Stimulated activated naive B cell treated with anti-CD40 and anti-IgM and Interleukin-4, amounts not matched to agents 10 μg/mL and 1 μg/mL and 100 μg/mL, for 72 hours (primary cell): ENCODE measurements around the gene PLCB4.

ENCODE experiments used
- ATAC-seq, 2 donors: fragments of 150-1000 bp; cut with Tn5 transposase; replicated peaks; 2 replicates each; pipeline ENCODE4 v1.10.0; 2021; ENCODE audit warnings: moderate library complexity in 1 of 2
- DNase-seq: peaks from one replicate; pipeline ENCODE4 v3.0.0; 2021
- H3K27ac Mint-ChIP-seq: one replicate; pipeline ENCODE4 v1.8.0; 2022; ENCODE audit warnings: mild to moderate bottlenecking, mixed read lengths
- H3K27me3 Mint-ChIP-seq, 2 donors: one replicate each; pipeline ENCODE4 v1.8.0; 2022; ENCODE audit warnings: mixed read lengths in 2 of 2
- H3K36me3 Mint-ChIP-seq, 2 donors: one replicate each; pipeline ENCODE4 v1.8.0; 2022; ENCODE audit warnings: mixed read lengths in 2 of 2, mild to moderate bottlenecking in 1 of 2
- H3K4me1 Mint-ChIP-seq, 2 donors: one replicate each; pipeline ENCODE4 v1.8.0; 2022; ENCODE audit warnings: mixed read lengths in 2 of 2, mild to moderate bottlenecking in 1 of 2
- H3K4me3 Mint-ChIP-seq, 2 donors: one replicate each; pipeline ENCODE4 v1.8.0; 2022; ENCODE audit warnings: mild to moderate bottlenecking in 2 of 2, mixed read lengths in 2 of 2, moderate library complexity in 1 of 2
- H3K9me3 Mint-ChIP-seq, 2 donors: one replicate each; pipeline ENCODE4 v1.8.0; 2022; ENCODE audit warnings: mixed read lengths in 2 of 2, mild to moderate bottlenecking in 1 of 2

The PLCB4 gene

DNA sequence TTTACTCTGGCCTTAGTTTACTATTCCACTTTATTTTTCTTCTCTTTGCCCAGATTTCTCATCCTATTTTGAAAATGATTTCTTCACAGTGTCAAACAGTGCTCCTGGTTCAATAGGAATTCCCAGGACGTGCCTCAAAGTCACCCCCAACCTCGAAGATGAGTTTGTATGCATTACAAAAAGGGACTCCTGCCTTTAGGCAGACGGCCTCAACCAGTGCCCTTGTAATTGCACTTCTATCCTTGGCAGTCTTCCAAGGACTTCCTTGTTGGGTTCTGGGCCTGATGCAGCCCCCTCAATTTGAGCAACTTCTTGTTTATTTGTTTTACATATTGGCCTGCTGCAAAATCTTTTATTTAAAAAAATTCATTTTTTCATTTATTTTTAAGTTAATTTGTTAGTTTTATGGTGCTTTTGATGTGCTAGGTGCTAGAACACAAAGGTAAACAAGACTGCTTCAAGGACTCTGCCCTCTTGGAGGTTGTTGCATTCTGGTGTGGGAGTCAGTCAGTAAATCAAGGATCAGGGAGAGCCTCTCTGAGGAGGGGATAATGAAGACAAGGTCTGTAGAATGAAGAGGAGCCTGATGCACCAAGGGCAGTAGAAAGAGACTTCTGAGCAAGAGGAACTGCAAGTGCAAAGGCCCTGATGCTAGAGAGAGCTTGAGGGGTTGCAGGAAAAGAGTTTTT lies 264.0 kb downstream of the PLCB4 start:
- Mint-ChIP-seq H3K27ac (no peak overlapping the region), H3K4me1 (no peaks in the 10 kb centered on the region), H3K36me3 (no peaks in the 10 kb centered on the region), H3K4me3 (no peak overlapping the region), H3K9me3 (no peaks in the 10 kb centered on the region), H3K27me3 (no peaks in the 10 kb centered on the region)
- no peak for DNase-seq
- no peak for ATAC-seq

DNA sequence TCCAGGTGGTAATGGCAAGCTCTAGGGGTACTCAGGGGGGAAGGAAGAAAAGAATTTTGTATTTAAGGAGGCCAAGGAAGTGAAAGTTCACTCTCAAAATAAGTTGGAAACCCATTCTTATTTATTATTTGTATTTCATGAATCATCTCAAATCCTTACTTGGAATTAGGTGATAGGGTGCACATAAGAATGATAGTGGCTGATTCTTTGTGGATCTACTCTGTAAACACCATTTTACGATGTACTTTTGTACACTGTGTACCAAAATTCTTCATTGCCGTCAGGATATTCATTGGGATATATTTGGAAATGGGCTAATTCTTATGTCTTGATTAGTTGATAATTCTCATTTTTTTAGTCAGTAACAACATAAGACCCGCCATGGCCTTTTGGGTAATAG lies 266.0 kb downstream of the PLCB4 start:
- Mint-ChIP-seq H3K36me3 (no peaks in the 10 kb centered on the region), H3K9me3 (no peaks in the 10 kb centered on the region), H3K4me3 (no peak overlapping the region), H3K27ac (no peak overlapping the region), H3K4me1 (no peaks in the 10 kb centered on the region), H3K27me3 (no peaks in the 10 kb centered on the region)
- no peak for DNase-seq
- no peak for ATAC-seq

DNA sequence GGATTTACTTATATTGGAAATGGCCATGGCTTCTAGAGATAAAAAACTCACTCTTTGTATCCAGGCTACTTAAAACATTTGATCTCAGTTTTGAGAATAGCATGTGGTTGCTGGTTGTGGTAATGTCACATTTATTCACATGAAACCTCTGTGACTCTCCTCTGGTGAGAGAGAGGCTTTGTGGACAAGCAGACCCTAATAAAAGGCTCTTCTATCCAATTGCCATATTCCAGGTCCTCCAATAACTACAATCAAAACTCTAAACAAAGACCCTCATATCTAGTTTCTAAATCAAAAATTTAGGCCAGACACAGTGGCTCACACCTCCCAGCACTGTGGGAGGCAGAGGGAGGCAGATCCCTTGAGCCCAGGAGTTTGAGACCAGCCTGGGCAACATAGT lies 269.2 kb downstream of the PLCB4 start:
- Mint-ChIP-seq H3K4me3 (no peak overlapping the region), H3K27ac (no peak overlapping the region), H3K36me3 (no peaks in the 10 kb centered on the region), H3K27me3 (no peaks in the 10 kb centered on the region), H3K9me3 (no peaks in the 10 kb centered on the region), H3K4me1 (no peaks in the 10 kb centered on the region)
- DNase-seq = no peak
- no peak for ATAC-seq

DNA sequence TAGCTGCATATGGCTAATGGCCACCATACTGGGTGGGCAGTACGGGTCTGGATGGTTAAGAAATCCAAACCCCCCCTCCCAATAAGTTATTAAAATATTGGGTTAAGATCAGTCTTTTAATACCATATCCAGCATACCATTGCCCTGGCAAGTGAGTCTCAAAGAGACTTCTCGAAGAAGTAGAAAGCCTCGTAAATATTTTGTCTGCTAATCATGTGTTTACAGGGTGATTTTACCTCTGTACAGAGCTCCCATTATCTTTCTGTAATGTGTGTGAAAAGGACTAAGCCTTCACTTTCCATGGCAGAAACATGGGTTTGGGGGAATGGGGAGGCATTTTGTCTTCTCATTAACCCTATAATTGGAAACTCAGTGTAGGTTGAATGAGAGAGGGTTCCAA lies 270.8 kb downstream of the PLCB4 start:
- Mint-ChIP-seq H3K9me3 (no peaks in the 10 kb centered on the region), H3K27ac (no peak overlapping the region), H3K4me3 (no peak overlapping the region), H3K36me3 (no peaks in the 10 kb centered on the region), H3K27me3 (no peaks in the 10 kb centered on the region), H3K4me1 (no peaks in the 10 kb centered on the region)
- DNase-seq (no peak), ATAC-seq (no peak)

DNA sequence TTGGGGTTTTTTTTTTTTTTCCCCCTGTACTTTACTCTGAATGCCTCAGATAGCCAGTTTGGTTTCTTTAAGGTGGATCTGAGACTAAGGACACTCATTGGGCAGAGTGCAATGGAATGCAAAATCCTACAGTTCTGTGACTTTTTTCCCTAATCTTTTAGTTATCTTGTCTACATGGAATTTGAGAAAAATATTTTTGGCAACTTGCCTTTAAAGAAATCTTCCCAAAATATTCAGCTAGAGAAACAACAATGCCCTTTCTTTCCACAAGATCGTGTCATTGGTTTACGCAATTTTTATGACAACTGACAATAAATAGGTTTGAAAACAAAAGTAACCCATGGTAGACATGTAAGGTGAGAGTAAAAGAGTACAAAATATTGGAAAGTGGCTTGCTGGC lies 273.8 kb downstream of the PLCB4 start:
- Mint-ChIP-seq H3K4me1 (no peaks in the 10 kb centered on the region), H3K9me3 (no peaks in the 10 kb centered on the region), H3K36me3 (no peaks in the 10 kb centered on the region), H3K27me3 (no peaks in the 10 kb centered on the region), H3K4me3 (no peak overlapping the region), H3K27ac (no peak overlapping the region)
- DNase-seq (no peak), ATAC-seq (no peak)

DNA sequence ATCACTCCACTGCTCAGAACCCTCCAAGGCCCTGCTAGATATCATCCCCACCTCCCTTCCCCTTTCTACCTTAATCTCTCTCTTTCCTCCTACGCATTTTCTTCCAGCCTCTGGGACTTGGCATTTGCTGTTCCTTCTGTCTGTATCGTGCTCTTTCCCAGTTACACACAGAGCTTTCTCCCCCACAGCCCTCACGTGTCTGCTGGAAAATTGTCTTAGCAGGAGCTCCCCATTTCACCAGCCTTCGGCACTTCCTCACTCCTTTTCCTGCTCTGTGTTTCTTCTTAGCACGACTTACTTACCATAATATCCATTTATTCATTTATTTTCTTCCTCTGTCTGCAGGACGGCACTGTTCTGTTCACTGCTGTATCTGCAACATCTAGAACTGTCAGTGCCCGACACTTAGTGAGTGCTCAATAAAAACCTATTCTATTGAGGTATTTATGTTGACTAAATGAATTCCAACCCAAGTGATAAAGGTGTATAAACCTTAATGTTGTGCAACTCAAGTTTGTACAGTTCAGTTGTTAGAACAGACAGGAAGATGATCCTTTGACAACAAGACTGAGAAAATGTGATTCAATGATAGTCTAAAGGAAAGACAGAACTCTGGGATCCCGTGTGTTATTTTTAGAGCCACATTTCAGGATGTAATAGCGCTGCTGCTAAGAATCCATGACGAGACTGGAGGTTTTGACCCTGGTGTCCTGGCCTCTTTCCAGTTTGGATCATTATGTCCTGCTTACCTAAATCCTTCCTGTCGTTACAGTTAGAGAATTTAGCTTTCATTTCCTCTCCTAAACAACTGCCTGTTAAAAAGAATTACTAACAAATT lies 275.4 kb downstream of the PLCB4 start:
- no peak for DNase-seq
- Mint-ChIP-seq H3K36me3 (no peaks in the 10 kb centered on the region), H3K4me3 (no peak overlapping the region), H3K27ac (no peak overlapping the region), H3K9me3 (no peaks in the 10 kb centered on the region), H3K4me1 (peaks cover 0 to 8% of the 10 kb centered on the region in 2 donors), H3K27me3 (no peaks in the 10 kb centered on the region)
- ATAC-seq = no peak

DNA sequence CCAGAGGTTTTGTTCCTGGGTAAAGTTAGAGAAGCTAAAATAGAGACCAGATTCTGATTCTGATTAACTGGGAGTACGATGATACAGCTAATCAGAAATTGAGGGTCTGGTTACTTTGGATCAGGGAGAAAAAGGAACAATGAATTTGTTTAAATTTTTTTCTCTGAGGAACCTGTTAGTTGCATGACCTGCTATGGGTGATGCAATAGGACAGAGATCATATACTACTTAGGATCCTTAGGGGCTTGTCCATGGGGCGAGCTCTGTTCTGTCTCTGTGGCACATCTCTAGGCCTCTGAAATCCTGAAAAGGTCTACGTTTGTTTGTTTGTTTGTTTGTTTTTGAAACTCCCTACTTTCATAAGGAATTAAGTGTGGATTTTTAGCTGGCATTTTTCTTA lies 279.4 kb downstream of the PLCB4 start:
- H3K36me3 Mint-ChIP-seq = no peaks in the 10 kb centered on the region
- H3K9me3 Mint-ChIP-seq = no peaks in the 10 kb centered on the region
- no peaks in the 10 kb centered on the region for H3K27me3 Mint-ChIP-seq
- no peak overlapping the region for H3K27ac Mint-ChIP-seq
- H3K4me3 Mint-ChIP-seq = no peak overlapping the region
- H3K4me1 Mint-ChIP-seq = peaks cover 0 to 13% of the 10 kb centered on the region in 2 donors
- no peak for ATAC-seq
- DNase-seq = no peak

DNA sequence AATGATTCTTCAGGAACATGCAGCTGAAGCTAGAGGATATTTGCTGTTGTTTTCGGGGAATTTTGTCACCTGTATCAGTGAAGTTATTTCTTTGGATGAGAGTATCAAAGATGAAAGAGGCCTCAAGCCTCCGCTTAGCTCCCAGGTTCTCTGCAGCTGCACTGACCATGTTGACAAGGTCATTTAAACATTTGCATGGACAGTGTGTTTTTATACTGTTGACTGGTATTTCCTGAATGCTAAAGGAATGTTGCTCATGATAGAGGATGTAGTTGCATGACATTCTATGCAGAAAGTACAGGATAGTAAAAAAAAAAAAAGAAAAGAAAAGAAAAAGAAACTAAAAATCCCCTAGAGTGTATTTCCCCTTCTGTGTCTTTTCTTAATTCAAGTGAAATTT lies 279.9 kb downstream of the PLCB4 start:
- no peaks in the 10 kb centered on the region for H3K27me3 Mint-ChIP-seq
- H3K27ac Mint-ChIP-seq = no peak overlapping the region
- ATAC-seq (no peak), DNase-seq (no peak)
- no peak overlapping the region for H3K4me3 Mint-ChIP-seq
- H3K4me1 Mint-ChIP-seq = peaks cover 0 to 15% of the 10 kb centered on the region in 2 donors
- H3K36me3 Mint-ChIP-seq = no peaks in the 10 kb centered on the region
- no peaks in the 10 kb centered on the region for H3K9me3 Mint-ChIP-seq

DNA sequence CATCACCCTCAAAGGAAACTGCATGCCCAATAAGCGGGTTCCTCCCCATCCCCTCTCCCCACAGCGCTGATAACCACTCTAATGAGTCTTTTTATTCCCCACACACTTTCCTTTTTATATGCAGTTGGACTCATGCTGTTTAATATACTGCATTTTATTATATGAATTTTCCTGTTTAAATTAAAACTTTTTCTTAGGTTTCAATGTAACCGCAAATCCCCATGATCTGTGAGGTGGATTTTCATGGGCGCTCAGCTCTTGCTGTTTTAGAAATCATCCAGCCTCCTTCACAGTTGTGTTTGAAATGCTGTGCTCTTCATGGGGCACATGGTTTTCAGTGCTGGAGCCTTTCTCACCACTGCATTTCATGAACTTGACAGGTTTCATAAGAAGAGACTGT lies 280.4 kb downstream of the PLCB4 start:
- no peak for DNase-seq
- Mint-ChIP-seq H3K4me1 (peaks cover 0 to 15% of the 10 kb centered on the region in 2 donors), H3K36me3 (no peaks in the 10 kb centered on the region), H3K27ac (no peak overlapping the region), H3K27me3 (no peaks in the 10 kb centered on the region), H3K9me3 (no peaks in the 10 kb centered on the region), H3K4me3 (no peak overlapping the region)
- ATAC-seq = no peak

DNA sequence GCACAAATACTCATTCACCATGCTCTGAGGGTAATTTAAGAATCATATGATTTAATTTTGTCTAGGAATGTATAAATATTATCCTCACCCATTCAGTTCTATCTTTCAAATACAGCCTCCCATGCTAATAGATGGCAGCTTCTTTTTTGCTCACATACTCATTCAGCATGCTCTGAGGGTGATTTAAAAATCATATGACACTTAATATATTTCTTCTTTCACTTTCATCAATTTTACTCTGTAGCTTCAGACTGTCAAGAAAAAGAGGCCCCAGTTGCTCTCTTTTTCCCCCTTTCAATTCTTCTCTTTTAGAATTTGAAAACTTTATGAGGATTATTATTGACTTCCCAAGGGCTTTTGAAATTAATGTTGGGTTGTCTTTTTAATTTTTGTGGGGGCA lies 283.9 kb downstream of the PLCB4 start:
- H3K27me3 Mint-ChIP-seq = no peaks in the 10 kb centered on the region
- no peak overlapping the region for H3K4me3 Mint-ChIP-seq
- ATAC-seq (no peak), DNase-seq (no peak)
- H3K4me1 Mint-ChIP-seq = peaks cover 0 to 15% of the 10 kb centered on the region in 2 donors
- H3K36me3 Mint-ChIP-seq = no peaks in the 10 kb centered on the region
- H3K27ac Mint-ChIP-seq = no peak overlapping the region
- H3K9me3 Mint-ChIP-seq = no peaks in the 10 kb centered on the region

DNA sequence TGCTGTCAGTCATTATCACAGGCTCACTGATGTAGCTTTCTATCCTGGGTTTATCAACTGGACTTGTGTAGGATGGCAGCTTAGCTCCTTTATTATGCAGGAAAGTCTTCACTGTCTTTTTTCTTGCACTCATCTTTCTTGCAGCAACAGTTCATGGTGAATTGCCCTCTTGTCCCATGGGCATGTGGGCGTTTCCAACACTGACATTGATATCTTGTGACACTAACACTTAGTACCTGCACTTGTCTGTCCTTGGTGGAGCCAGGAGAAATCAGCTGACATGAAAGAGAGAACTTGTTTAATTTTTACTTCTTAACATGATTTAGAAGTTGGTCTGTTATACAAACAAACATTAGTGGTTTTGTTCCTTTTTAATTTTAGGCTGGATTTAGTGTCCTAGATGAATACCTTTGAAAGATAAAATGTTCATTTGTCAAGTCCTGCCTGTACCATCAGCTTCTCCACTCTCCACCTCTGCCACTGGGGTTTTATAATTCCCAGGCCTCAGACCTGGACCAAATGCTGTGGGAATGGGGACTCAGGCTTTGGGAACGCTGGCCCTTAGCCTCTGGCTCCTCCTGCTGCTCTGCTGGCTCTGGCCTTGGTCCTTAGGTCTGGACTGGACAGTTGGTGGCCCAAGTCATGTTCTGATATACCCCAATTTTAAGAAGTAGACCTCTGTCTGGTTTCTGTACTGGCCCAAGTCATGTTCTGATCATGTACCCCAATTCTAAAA lies 284.5 kb downstream of the PLCB4 start:
- H3K4me1 Mint-ChIP-seq = peaks cover 0 to 17% of the 10 kb centered on the region in 2 donors
- DNase-seq (no peak), ATAC-seq (no peak)
- H3K27me3 Mint-ChIP-seq = no peaks in the 10 kb centered on the region
- H3K4me3 Mint-ChIP-seq = no peak overlapping the region
- no peaks in the 10 kb centered on the region for H3K36me3 Mint-ChIP-seq
- H3K27ac Mint-ChIP-seq = no peak overlapping the region
- no peaks in the 10 kb centered on the region for H3K9me3 Mint-ChIP-seq

DNA sequence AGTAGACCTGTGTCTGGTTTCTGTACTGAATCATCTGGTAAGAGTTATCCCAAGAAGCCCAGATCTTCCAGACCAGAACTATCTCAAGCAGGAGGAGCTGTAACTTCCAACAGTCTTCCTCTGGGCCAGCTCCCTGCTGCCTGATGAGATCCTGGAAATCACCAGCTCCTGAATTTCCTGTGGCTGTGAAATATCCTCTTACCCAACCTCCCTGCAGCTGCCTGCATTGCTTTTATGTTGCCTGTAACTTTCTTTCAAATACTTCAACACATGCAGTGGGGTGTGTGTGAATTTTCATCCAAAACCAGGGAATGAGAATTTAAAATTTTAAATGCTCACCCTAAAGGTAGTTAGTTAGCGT lies 285.0 kb downstream of the PLCB4 start:
- H3K36me3 Mint-ChIP-seq = no peaks in the 10 kb centered on the region
- H3K9me3 Mint-ChIP-seq = no peaks in the 10 kb centered on the region
- H3K27ac Mint-ChIP-seq = no peak overlapping the region
- peaks cover 0 to 19% of the 10 kb centered on the region in 2 donors for H3K4me1 Mint-ChIP-seq
- DNase-seq (no peak), ATAC-seq (no peak)
- H3K27me3 Mint-ChIP-seq = no peaks in the 10 kb centered on the region
- H3K4me3 Mint-ChIP-seq = no peak overlapping the region

DNA sequence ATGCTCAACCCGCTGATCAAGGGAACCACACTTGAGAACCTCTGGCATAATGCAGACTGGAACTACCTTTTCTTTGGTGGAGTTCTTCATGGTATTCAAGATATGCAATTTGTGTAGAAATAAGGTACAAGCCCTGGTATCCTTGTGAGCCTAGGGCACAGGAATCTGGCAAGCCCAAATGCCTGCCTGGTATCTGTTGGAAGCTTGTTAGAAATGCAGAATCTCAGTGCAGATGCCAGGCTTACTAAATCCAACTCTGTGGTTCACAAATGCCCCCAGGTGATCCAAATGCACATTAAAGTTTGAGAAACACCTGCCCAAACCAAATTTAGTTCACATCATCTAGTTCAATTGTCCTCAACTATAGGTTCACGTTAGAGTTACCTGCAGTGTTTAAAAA lies 285.7 kb downstream of the PLCB4 start:
- ATAC-seq (no peak), DNase-seq (no peak)
- Mint-ChIP-seq H3K27me3 (no peaks in the 10 kb centered on the region), H3K27ac (no peak overlapping the region), H3K9me3 (no peaks in the 10 kb centered on the region), H3K4me3 (no peak overlapping the region), H3K36me3 (no peaks in the 10 kb centered on the region), H3K4me1 (peaks cover 0 to 19% of the 10 kb centered on the region in 2 donors)

DNA sequence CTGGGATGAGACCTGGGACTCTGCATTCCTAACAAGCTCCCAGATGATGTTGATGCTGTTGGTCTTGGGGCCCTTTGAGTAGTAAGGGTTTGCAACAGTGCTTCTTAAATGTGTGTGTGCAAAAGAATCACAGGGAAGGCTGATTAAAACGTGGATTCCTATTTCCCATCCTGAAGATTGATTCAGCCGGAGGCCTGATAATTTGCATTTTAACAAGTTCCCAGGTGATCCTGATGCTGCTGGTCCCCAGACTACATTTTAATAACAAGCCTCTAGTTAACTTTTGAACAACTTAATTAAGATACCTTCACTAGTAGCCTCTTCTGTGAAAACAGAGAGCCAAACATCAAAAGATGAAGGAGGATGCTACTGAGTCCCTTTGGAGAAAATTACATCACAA lies 289.1 kb downstream of the PLCB4 start:
- no peak overlapping the region for H3K4me3 Mint-ChIP-seq
- H3K36me3 Mint-ChIP-seq = no peaks in the 10 kb centered on the region
- ATAC-seq = no peak
- peaks cover 0 to 26% of the 10 kb centered on the region in 2 donors for H3K4me1 Mint-ChIP-seq
- H3K27me3 Mint-ChIP-seq = no peaks in the 10 kb centered on the region
- DNase-seq = no peak
- no peaks in the 10 kb centered on the region for H3K9me3 Mint-ChIP-seq
- H3K27ac Mint-ChIP-seq = no peak overlapping the region
